PC-3 (cell line): ENCODE measurements around the gene PLPPR2.

Source experiments
- CTCF ChIP-seq: fragments of 300-600 bp; sonication (generic); conservative IDR thresholded peaks from 2 replicates; pipeline ENCODE4 v1.5.1; 2017; ENCODE audit warnings: antibody characterized with exemption, low read depth, mild to moderate bottlenecking, low read length
- EZH2phosphoT487 ChIP-seq: fragments of 300-600 bp; sonication (generic); IDR thresholded peaks from 2 replicates; pipeline ENCODE4 v1.6.1; 2018; ENCODE audit warnings: mild to moderate bottlenecking, antibody characterized with exemption, low read length, borderline replicate concordance

GRCh38 chr19:11414544-11414943, 59.3 kb downstream of the PLPPR2 start:
- TF ChIP-seq CTCF (no peak), EZH2phosphoT487 (no peak)
